ENCODE measurements around the gene GRPR.
A peak's percentile ranks its signal among the peaks of the same experiment; 100 is the strongest.

GRPR gene

GRCh38 chrX:16134936-16135335, 11.6 kb downstream of the GRPR start:
- Histone ChIP-seq H3K79me1 (ENCODE audit: low read length) (no peaks in the 10 kb centered on the region), H3K27ac (ENCODE audit: low read depth, low read length) (peak overlapping the region; percentile 60)

GRCh38 chrX:16136080-16136479, 12.7 kb downstream of the GRPR start:
- Histone ChIP-seq H4K8ac (ENCODE audit: low read depth, low read length) (no peak overlapping the region), H3K79me2 (ENCODE audit: control insufficient read depth, insufficient read depth, low read length, poor library complexity) (no peaks in the 10 kb centered on the region), H3K9ac (ENCODE audit: low read length) (no peak overlapping the region), H3K4me2 (ENCODE audit: low read length) (no peak overlapping the region), H2BK120ac (ENCODE audit: insufficient read depth, low read length, poor library complexity) (no peak overlapping the region), H3K23ac (ENCODE audit: low read length) (no peak overlapping the region), H3K4ac (ENCODE audit: low read depth, low read length) (no peak overlapping the region), H3K4me1 (ENCODE audit: control insufficient read depth in 1 of 2, insufficient read depth in 2 of 2, low read length in 2 of 2) (no peaks in the 10 kb centered on the region), H4K91ac (ENCODE audit: low read depth, low read length) (no peak overlapping the region), H2BK5ac (ENCODE audit: low read depth, low read length, poor library complexity) (no peak overlapping the region), H3K18ac (ENCODE audit: low read length) (no peak overlapping the region), H3K79me1 (ENCODE audit: low read length) (no peaks in the 10 kb centered on the region), H3K4me3 (ENCODE audit: low read depth, low read length) (no peak overlapping the region), H3K36me3 (ENCODE audit: control insufficient read depth in 1 of 2, insufficient read depth in 2 of 2, low read length in 2 of 2) (no peaks in the 10 kb centered on the region), H2AK5ac (ENCODE audit: low read length) (no peak overlapping the region), H4K12ac (ENCODE audit: low read depth, low read length) (no peak overlapping the region), H2AFZ (ENCODE audit: insufficient read depth, low read length, poor library complexity) (no peak overlapping the region), H3K27me3 (ENCODE audit: insufficient read depth, low read length) (no peaks in the 10 kb centered on the region), H3K14ac (ENCODE audit: low read length) (no peak overlapping the region), H2BK12ac (ENCODE audit: low read length) (peak overlapping the region; percentile 27), H3K27ac (ENCODE audit: low read depth, low read length) (no peak overlapping the region), H3K9me3 (ENCODE audit: insufficient read depth, low read depth, low read length) (no peaks in the 10 kb centered on the region)
- WGBS (ENCODE audit: extremely low coverage, insufficient coverage, insufficient read length), result no CpG with 5 or more reads among the region's 2 CpGs
- no peak for DNase-seq

More at GRCh38 chrX:16134936-16135335, 11.6 kb downstream of the GRPR start:
- Histone ChIP-seq H2AK5ac (ENCODE audit: low read length) (no peak overlapping the region), H3K4me2 (ENCODE audit: low read length) (no peak overlapping the region), H4K91ac (ENCODE audit: low read depth, low read length) (no peak overlapping the region), H3K23ac (ENCODE audit: low read length) (no peak overlapping the region), H3K9me3 (ENCODE audit: insufficient read depth, low read depth, low read length) (no peaks in the 10 kb centered on the region), H2AFZ (ENCODE audit: insufficient read depth, low read length, poor library complexity) (no peak overlapping the region), H2BK12ac (ENCODE audit: low read length) (no peak overlapping the region), H3K4me1 (ENCODE audit: control insufficient read depth in 1 of 2, insufficient read depth in 2 of 2, low read length in 2 of 2) (no peaks in the 10 kb centered on the region), H4K12ac (ENCODE audit: low read depth, low read length) (no peak overlapping the region), H2BK5ac (ENCODE audit: low read depth, low read length, poor library complexity) (no peak overlapping the region), H2BK120ac (ENCODE audit: insufficient read depth, low read length, poor library complexity) (no peak overlapping the region), H3K27me3 (ENCODE audit: insufficient read depth, low read length) (no peaks in the 10 kb centered on the region), H3K4ac (ENCODE audit: low read depth, low read length) (no peak overlapping the region), H3K36me3 (ENCODE audit: control insufficient read depth in 1 of 2, insufficient read depth in 2 of 2, low read length in 2 of 2) (no peaks in the 10 kb centered on the region), H3K14ac (ENCODE audit: low read length) (no peak overlapping the region), H3K79me2 (ENCODE audit: control insufficient read depth, insufficient read depth, low read length, poor library complexity) (no peaks in the 10 kb centered on the region), H3K9ac (ENCODE audit: low read length) (no peak overlapping the region), H3K18ac (ENCODE audit: low read length) (no peak overlapping the region), H3K4me3 (ENCODE audit: low read depth, low read length) (no peak overlapping the region), H4K8ac (ENCODE audit: low read depth, low read length) (no peak overlapping the region)
- no CpG with 5 or more reads among the region's 1 CpG for WGBS (ENCODE audit: extremely low coverage, insufficient coverage, insufficient read length)
- DNase-seq, result no peak

- no peak for DNase-seq
- Histone ChIP-seq H3K27ac (ENCODE audit: low read depth, low read length) (no peak overlapping the region), H3K79me2 (ENCODE audit: control insufficient read depth, insufficient read depth, low read length, poor library complexity) (no peaks in the 10 kb centered on the region), H3K4ac (ENCODE audit: low read depth, low read length) (no peak overlapping the region), H3K9ac (ENCODE audit: low read length) (no peak overlapping the region), H3K4me1 (ENCODE audit: control insufficient read depth in 1 of 2, insufficient read depth in 2 of 2, low read length in 2 of 2) (no peaks in the 10 kb centered on the region), H2AK5ac (ENCODE audit: low read length) (no peak overlapping the region), H3K79me1 (ENCODE audit: low read length) (no peaks in the 10 kb centered on the region), H4K12ac (ENCODE audit: low read depth, low read length) (no peak overlapping the region), H3K18ac (ENCODE audit: low read length) (no peak overlapping the region), H2AFZ (ENCODE audit: insufficient read depth, low read length, poor library complexity) (no peak overlapping the region), H3K36me3 (ENCODE audit: control insufficient read depth in 1 of 2, insufficient read depth in 2 of 2, low read length in 2 of 2) (no peaks in the 10 kb centered on the region), H2BK12ac (ENCODE audit: low read length) (no peak overlapping the region), H2BK120ac (ENCODE audit: insufficient read depth, low read length, poor library complexity) (no peak overlapping the region), H4K8ac (ENCODE audit: low read depth, low read length) (no peak overlapping the region), H3K4me2 (ENCODE audit: low read length) (no peak overlapping the region), H3K4me3 (ENCODE audit: low read depth, low read length) (no peak overlapping the region), H2BK5ac (ENCODE audit: low read depth, low read length, poor library complexity) (no peak overlapping the region), H4K91ac (ENCODE audit: low read depth, low read length) (no peak overlapping the region), H3K27me3 (ENCODE audit: insufficient read depth, low read length) (no peaks in the 10 kb centered on the region), H3K23ac (ENCODE audit: low read length) (no peak overlapping the region), H3K9me3 (ENCODE audit: insufficient read depth, low read depth, low read length) (no peaks in the 10 kb centered on the region), H3K14ac (ENCODE audit: low read length) (no peak overlapping the region)
These were observed 14.2 kb downstream of the GRPR start for GRCh38 chrX:16137416-16138107.

GRCh38 chrX:16138108-16138427, 14.7 kb downstream of the GRPR start:
- H3K4ac ChIP-seq (ENCODE audit: low read depth, low read length), result no peak overlapping the region
- H2AK5ac ChIP-seq (ENCODE audit: low read length), result no peak overlapping the region
- no peak overlapping the region for H2AFZ ChIP-seq (ENCODE audit: insufficient read depth, low read length, poor library complexity)
- H3K9me3 ChIP-seq (ENCODE audit: insufficient read depth, low read depth, low read length), result no peaks in the 10 kb centered on the region
- H4K12ac ChIP-seq (ENCODE audit: low read depth, low read length), result no peak overlapping the region
- no peak overlapping the region for H3K14ac ChIP-seq (ENCODE audit: low read length)
- no peak overlapping the region for H3K4me2 ChIP-seq (ENCODE audit: low read length)
- no peaks in the 10 kb centered on the region for H3K79me1 ChIP-seq (ENCODE audit: low read length)
- H3K36me3 ChIP-seq (ENCODE audit: control insufficient read depth in 1 of 2, insufficient read depth in 2 of 2, low read length in 2 of 2), result no peaks in the 10 kb centered on the region
- no peaks in the 10 kb centered on the region for H3K79me2 ChIP-seq (ENCODE audit: control insufficient read depth, insufficient read depth, low read length, poor library complexity)
- H3K27me3 ChIP-seq (ENCODE audit: insufficient read depth, low read length), result no peaks in the 10 kb centered on the region
- H3K4me3 ChIP-seq (ENCODE audit: low read depth, low read length), result no peak overlapping the region
- H3K18ac ChIP-seq (ENCODE audit: low read length), result no peak overlapping the region
- no peak overlapping the region for H3K9ac ChIP-seq (ENCODE audit: low read length)
- H4K91ac ChIP-seq (ENCODE audit: low read depth, low read length), result no peak overlapping the region
- WGBS (ENCODE audit: extremely low coverage, insufficient coverage, insufficient read length), result no CpG with 5 or more reads among the region's 1 CpG
- no peak overlapping the region for H3K23ac ChIP-seq (ENCODE audit: low read length)
- no peak overlapping the region for H2BK12ac ChIP-seq (ENCODE audit: low read length)
- DNase-seq, result no peak
- H3K4me1 ChIP-seq (ENCODE audit: control insufficient read depth in 1 of 2, insufficient read depth in 2 of 2, low read length in 2 of 2), result no peaks in the 10 kb centered on the region
- H2BK5ac ChIP-seq (ENCODE audit: low read depth, low read length, poor library complexity), result no peak overlapping the region
- H4K8ac ChIP-seq (ENCODE audit: low read depth, low read length), result no peak overlapping the region
- H3K27ac ChIP-seq (ENCODE audit: low read depth, low read length), result no peak overlapping the region
- no peak overlapping the region for H2BK120ac ChIP-seq (ENCODE audit: insufficient read depth, low read length, poor library complexity)

Data from trophoblast cell (in vitro differentiated cells and primary cell).